A204.1 (cell line): ENCODE results near the gene PIGB.
"Not testable (repeated sequence)": the region's sequence is repeated elsewhere in the genome, so short reads cannot be mapped to it uniquely, and the experiment has no call there.

Source experiments
- FAIRE-seq: peaks from 2 replicates; lab custom pipeline; 2012; peaks lifted over from hg19 to GRCh38; lab: Jason Lieb, UNC

The PIGB gene

DNA sequence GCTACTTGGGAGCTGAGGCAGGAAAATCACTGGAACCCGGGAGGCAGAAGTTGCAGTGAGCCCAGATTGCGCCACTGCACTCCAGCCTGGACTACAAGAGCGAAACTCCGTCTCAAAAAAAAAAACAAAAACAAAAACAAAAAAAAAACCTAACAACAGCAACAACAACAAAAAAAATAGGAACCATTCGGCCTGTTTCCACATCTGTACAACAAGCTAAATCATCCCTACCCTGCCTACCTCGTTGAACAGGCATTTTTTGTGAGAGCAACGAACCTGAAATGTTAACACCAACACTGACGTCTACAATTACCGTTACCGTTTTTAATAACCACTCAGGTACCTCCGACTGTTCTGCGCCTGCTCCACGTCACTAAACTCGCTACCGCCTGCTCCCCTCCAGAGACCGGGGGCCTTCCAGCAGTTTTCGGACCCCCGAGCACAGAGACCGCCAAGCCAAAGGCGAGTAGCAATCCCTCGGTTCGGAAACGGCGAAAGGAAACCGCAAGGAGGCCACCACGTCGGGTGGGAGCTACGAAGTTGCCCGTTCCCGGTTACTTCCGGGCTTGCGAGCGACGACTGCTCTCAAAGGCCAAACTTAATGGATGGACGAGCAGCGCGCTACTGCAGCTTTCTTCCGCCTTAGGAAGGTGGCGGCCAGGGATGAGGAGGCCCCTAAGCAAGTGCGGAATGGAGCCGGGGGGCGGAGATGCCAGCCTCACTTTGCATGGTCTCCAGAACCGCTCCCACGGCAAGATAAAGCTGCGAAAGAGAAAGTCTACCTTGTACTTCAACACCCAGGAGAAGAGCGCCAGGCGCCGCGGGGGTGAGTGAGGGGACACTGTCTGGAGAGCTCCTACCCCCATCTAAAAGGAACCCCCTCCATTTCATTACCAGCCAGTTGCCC, at the start of gene PIGB, which contains the start of gene PIGBOS1:
Gene PIGB, plus strand, starts transcription at position 635 of the 907 bp plus-strand sequence. Its CDS starts 29 bp downstream, at position 664.
Gene PIGBOS1, minus strand, starts transcription at position 536 of the 907 bp plus-strand sequence. CDS start 1,331 bp downstream, outside the sequence.
- FAIRE-seq: no peak

DNA sequence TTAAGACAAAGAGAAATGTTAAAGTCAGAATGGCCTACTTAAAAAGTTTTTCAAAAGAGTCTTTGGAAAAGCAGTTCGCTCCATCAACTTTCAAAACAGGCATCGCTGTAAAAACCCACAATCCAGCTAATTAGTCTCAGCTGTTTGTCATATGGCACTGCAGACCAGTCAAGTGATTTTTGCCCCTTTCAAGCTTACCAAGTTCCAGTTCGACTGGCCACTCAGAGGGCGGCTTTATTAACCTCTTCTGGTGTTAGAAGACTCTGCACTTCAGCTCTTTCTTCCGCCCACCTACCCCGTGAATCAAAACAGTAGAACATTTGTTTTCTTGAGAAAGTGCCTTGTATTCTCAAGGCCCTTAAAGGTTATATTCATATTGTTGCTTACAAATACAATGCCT, 48.7 kb upstream of the PIGB start:
- FAIRE-seq: no peak

DNA sequence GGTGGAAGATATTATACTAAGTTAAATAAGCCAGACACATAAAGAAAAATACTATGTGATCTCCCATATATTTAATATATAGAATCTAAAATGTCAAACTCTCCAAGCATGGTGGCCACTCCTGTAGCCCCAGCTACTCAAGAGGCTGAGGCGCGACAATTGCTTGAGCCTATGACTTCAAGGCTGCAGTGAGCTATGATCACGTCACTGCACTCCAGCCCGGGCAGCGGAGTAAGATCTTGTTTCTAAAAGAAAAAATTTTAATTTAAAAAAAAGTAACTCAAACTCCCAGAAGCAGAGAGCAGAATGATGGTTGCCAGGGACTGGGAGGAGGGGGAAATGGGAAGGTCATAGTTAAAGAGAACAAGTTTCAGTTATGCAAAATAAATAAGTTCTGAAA, 42.7 kb upstream of the PIGB start:
- FAIRE-seq: no peak

DNA sequence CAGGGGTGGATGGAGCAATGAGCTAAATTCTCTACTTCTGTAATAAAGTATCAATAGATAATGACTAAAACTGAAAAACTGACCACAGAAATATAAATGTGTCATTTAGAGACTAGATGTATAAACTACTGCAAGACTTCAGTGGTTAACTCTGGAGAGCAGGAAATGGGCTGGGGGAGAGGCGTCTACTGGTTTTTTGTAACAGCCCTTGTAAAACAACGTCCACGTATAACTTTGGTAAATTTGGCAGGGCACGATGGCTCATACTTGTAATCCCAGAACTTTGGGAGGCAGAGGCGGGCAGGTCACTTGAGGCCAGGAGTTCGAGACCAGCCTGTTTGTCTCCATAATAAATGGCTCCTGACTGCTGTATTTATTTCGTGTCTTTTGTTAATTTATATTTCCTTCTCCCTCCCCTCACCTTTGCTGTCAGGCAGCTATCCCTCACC, 41.9 kb upstream of the PIGB start:
- no peak for FAIRE-seq

DNA sequence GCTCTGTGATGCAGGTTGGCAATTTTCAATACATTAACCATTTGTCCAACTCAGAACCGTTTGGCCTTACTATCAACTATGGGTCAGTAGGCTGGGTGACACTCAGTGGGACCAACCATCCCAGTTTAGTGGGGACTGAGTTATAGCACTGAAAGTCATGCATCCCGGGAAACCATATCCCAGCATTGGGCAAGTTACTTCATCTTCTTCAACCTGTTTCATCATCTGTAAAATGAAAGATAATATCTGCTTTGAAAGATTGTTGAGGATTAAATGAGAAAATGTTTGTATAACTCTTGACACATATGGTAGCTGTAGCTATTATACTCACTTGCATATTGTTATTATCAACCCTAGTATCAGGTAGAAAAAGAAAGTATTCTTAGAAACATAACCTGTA, 41.3 kb upstream of the PIGB start:
- FAIRE-seq: no peak

DNA sequence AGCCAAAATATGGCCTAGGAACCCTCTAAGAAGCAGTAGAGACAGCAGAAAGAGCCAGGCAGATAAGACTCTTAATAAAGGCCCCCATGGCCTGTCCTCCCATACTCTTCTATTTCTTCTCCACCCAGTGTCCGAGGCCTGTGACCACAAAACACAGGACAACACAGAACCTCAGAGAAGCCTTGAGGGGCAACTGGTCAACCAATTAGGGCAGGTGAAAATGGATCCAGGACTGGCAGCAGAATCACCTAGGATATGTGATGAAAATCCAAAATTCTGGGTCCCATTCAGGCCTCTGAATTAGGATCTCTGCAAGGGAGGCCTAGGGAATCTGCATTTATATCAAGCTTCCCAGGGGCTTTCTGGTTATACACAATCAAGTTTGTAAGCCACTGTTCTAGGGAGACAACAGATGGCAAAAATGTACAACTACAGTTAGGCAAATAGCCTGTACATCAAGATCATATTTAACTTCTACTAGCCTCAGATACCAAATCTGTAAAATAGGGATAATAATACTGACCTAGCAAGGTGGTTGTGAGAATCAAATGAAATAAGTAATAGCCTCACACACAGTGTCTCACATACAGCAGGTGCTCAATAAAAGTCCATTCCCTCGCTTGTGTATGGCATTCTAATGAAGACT, 39.8 kb upstream of the PIGB start:
- FAIRE-seq: no peak

DNA sequence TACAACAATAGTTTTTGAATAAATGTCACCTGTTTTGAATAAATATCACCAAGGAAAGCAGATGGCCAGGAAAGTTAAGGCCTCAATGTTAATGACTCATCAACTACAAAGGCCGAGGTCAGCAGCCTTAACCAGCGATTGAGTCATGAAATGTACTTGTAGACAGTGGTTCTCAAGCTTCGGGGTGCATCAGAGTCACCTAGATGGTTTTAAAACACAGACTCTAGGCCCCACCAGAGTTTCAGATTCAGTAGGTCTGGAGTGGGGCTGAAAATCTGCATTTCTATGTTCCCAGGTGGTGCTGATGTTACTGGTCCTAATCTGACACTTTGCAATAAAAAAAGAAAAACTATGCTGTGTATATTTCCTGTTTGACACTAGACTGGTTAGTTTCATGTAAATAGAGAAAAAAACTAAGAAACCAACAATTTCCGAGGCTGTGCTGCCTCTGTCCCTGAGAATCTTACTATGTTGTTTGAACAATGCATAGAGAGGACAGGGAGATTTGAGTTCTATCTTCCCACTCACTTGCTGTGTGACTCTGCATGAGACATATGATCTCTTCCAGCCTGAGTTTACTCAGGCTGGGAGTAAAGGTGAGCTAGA, 39.2 kb upstream of the PIGB start:
- no peak for FAIRE-seq

DNA sequence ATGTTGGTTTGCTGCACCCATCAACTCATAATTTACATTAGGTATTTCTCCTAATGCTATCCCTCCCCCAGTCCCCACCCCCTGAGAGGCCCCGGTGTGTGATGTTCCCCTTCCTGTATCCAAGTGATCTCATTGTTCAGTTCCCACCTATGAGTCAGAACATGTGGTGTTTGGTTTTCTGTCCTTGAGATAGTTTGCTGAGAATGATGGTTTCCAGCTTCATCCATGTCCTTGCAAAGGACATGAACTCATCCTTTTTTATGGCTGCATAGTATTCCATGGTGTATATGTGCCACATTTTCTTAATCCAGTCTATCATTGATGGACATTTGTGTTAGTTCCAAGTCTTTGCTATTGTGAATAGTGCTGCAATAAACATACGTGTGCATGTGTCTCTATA, 38.4 kb upstream of the PIGB start:
- FAIRE-seq: not testable (repeated sequence)

DNA sequence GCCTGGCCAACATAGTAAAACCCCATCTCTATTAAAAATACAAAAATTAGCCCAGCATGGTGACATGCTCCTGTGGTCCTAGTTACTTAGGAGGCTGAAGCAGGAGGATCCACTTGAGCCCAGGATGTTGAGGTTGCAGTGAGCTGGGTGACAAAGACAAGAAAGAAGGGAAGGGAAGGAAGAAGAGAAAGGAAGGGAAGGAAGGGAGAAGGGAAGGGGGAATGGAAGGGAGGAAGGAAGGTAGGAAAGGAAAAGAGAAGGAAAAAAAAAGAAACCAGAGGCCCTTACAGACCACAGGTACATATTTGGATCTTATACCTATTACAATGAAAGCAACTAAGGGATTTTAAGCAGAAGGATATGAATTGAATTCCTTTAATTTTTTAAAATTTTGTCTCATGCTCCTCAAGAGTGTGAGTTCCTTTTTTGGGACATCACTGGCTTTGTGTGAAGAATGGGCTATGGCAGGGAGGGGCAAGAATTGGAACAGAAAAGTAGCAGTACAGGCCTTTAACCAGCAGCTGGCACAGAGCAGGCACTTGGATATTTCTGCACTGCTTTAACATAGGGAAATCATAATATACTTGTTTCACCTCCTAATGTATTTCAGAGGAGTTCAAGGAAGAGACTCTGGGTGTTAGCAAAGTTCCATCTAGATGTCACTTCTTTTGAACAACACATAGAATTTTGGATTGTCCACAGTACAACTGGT, 37.3 kb upstream of the PIGB start:
- FAIRE-seq: no peak

DNA sequence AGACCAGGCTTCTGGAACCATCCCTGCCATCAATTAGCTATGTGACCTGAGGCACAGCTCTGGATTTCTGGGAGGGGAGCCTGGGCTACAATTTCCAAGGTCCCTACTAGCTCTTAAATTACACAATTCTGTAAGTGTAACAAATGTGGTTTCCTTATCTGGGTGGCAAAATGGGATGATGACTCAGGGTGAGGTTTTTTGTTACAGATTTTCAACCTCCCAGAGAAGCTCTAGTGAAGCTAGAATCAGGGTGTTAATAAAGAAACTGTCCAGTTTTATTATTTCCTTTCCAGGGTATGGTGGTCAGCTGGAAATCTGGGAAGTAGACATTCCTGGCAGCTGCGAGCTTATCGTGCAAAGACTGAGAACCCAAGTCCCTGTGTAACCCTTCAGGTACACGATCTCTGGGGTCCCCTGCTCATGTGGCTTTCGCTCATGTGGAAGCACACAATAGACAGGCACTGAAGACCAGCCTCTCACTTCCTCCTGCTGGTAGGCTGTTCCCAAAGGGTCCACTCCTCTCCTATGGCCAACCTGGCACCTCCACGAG, 36.7 kb upstream of the PIGB start:
- FAIRE-seq: no peak

DNA sequence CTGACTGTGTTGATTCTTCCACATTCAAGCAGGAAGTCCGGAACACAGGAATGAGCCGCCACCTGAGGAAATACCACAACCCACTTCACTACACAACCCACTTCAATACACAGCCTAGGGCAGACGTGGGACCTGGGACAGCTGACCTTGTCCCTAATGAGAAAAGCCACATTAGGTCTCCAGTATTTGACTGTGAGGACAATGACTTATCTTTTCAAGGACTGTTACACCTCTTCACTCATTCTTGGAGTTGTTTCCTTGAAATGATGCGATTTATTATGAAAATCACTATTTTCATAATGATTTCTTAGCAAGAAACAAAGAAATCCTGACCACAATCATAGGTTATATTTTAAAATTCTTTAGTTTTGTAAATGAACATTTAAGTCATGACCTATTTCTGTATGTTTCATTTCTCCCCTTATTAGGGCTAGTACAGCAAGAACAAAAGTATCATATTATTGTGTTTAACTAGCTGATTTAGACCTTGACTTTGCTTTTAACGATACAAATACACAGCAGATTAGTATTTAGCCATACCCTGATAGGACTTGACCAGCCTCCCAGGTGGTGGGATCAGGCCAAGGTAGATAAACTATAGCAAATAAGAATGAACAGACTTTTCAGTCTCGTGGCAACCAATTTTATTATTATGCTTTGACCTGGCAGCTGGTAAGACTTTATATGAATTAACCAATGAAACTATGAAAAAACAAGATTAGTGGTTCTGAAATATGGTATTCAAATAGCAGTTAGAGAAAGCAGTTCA, 35.5 kb upstream of the PIGB start:
- no peak for FAIRE-seq

DNA sequence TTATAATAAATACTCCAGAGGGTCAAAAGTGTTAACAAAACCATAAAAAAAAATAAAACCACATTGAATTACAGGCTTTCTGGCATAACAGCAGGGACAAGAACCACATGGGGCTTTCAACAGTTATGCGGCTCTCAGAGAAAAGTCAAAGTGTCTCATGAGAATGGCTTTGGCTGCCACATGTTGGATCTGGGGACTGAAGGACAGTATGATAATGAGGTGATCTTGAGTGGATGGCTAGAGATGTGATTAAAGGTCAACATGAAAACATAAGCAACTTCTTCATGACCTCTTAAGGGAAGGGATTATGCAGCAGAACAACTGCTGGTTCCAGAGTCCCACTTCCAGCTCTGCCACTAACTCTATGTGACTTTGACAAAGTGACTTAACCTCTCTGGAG, 34.6 kb upstream of the PIGB start:
- FAIRE-seq: no peak

DNA sequence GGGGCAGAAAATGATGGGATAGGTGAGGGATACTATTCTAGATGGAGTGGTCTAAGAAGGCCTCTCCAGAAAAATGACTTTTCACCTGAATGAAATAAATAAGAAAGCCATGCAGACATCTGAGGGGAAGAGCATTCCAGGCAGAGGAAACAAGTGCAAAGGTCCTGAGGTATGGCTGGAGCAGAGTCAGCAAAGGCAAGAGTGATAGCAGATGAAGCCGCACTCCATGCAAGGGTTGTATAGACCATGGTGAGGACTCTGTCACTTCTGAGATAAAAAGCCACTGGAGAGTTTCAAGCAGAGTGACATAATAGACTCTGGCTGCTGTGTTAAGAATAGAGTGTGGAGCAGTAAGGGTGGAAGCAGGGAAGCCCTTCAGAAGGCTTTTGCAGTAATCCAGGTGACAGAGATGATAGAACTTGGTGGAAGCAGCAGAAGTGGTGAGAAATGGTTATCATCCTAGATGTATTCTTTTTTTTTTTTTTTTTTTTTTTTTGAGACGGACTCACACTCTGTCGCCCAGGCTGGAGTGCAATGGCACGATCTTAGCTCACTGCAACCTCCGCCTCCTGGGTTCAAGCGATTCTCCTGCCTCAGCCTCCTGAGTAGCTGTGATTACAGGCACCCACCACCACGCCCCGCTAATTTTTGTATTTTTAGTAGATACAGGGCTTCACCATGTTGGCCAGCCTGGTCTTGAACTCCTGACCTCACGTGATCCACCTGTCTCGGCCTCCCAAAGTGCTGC, 32.4 kb upstream of the PIGB start:
- FAIRE-seq: not testable (repeated sequence)

DNA sequence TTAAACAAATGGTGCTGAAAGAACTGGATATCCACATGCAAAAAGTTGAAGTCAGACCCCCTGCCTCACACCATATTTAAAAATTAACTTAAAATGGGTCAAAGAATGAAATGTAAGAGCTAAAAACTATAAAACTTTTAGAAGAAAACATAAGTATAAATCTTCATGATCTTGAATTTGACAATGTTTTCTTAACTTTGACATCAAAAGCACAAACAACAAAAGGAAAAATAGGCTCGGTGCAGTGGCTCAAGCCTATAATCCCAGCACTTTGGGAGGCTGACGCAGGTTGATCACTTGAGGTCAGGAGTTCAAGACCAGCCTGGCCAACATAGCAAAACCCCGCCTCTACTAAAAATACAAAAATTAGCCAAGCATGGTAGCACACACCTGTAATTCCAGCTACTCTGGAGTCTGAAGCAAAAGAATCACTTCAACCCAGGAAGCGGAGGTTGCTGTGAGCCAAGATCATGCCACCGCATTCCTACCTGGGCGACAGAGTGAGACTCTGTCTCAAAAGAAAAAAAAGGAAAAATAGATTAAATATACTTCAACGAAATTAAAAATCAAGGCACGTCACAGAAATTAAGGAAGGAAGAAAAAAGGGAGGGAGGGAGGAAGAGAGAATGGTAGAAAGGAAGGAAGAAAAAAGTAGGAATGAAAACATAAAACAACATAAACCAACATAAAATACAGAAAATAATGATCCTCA, 30.9 kb upstream of the PIGB start:
- no peak for FAIRE-seq

DNA sequence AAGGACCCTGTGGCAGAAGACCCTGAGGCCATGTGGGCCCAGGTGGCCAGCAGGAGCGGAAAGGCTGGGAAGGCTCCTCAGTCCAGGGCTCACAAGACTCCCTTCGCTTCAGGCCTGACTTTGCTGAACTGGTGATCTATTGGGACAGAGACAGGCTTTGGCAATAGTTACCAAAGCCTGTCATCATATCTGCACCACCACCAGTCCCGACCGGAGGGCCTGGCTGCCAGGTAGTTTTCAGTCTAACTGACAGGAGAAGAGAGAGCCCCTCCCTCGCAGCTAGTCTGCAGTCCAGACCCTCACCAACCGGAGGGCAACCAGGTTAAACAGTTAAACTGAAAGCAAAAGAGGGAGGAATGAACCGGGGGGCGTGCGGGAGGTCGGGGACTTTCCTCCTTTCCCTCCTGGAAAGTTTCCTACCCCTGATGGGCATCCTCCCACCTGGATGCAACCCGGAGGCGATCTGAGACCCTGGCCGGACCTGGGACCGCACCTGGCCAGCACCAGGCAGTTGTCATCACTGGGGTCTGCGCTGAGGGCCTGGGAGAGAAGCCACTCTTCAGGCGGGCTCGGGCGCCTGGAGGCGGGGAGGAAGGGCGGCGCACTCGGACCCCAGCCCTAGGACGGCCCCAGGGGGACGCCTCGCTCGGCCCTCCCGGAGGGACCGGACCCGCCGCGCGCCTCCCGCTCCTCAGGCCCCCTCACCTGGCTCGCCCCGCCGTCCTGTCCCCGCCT, 29.8 kb upstream of the PIGB start:
- FAIRE-seq: no peak

DNA sequence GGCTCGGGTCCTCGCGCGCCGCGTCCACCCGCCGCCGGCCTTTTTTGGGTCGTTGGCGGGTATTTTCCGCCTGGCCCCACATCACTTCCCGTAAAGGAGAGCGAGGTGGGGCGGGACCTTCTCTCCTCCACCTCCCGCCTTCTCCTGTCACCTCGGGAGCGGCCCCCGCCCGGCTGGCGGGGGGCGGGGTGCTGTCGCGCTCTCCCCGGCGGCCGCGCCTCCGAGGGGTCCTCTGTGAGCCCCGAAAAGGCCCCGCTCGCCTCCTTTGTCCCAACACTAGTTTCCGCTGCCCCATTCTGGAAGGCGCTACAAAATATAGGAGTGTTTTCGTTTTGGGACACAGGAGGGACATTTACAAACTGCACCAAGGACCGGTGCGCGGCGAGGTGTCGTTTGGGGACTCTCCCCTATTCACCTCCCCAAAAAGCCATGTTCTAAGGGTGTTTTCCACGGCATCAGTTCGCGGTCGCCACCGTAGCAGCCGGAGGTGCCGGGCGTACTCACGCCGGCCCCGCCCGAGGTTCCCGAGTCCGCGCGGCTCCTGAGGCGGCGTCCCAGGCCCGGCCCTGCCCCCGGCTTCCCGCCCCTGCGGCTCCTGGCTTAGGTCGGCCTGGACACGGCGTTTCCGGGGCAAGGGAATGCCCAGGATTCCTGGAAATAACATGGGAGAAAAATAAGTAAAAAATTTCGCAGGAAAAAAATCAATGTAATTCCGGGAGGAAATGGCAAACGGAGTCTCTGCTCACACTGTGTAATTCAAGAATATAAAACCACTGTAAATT, 29.1 kb upstream of the PIGB start, which contains the start of gene RAB27A:
Gene RAB27A, minus strand, starts transcription at position 68 of the 782 bp plus-strand sequence. CDS start 54,879 bp downstream, outside the sequence.
- no peak for FAIRE-seq

DNA sequence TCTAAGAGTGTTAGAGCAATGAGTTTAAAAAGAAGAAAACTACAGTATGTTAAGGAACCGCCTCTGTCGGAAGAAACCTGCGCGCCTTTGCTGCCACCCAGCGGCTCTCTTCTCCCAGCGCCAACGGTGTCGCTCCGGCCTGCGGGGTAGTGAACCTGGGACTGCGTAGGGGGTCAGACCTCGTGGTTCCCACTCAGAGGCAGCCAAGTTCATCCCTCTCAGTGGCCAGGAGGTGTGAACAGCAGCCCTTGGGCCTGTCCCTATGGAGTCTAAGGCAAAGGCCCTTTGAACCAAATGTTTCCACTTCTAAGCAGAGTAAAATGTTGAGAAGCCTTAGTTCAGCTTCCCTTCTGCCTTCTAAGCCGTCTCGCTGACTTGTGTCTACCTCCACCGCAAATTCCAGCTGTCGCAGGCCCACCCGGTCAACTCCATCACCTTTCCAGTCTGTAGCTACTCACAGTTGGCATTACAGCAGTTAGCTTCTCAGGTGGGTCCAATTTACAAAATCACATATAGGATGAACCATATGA, 28.4 kb upstream of the PIGB start:
- FAIRE-seq: peak; percentile 35

DNA sequence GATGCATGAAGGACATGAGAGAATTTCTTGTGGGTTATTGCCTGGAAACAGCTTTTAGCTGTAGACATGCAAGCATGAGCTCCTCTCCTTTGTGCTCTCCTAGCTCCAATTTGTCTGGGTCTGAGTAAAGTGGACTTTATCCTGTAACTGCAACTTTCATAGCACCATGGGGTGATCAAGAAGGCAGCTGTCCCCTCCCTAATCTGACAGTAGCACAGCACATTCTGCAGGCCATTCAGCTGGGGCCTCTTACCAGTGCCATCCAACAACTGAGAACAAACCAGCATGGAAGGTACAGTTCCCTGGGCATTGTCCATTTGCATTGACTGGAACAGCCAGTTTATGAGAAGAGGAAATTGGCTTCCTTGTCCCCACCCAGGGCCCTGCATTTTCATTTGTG, 21.7 kb upstream of the PIGB start:
- FAIRE-seq: no peak
